Fibroblast of villous mesenchyme (primary cell): Measurements from ENCODE around the gene AKAP1. TPM values are rescaled to one million over a fixed set of nuclear protein-coding genes. Genes with fewer than 3 reads are reported as not detected.

Experiments
- DNase-seq: peaks from one replicate; pipeline ENCODE4 v3.0.0-alpha.2; 2010; ENCODE audit warnings: low read depth
- H3K4me3 ChIP-seq: 2 replicates; pipeline ENCODE4 v1.5.1; 2011; ENCODE audit warnings: low read depth, mild to moderate bottlenecking, low read length
- CTCF ChIP-seq: IDR thresholded peaks from 2 replicates; pipeline ENCODE4 v1.5.1; 2012; ENCODE audit warnings: low read depth, mild to moderate bottlenecking, low read length; ENCODE audit not compliant: insufficient read depth
- total RNA-seq: library from RNA; depleted of rRNA; stranded (reverse); fragments of >200 nt; gene quantifications from 2 replicates; pipeline ENCODE4 v1.2.3, GENCODE V29; 2012

AKAP1 gene
- total RNA-seq, 1 donor, result 18.1 TPM

- TF ChIP-seq CTCF, result no peak
- no peak for DNase-seq
- H3K4me3 ChIP-seq, result no peak overlapping the region
These were observed 81.8 kb downstream of the AKAP1 start for GRCh38 chr17:57166803-57167202.

GRCh38 chr17:57168695-57169094 lies 83.6 kb downstream of the AKAP1 start:
- H3K4me3 ChIP-seq, result no peak overlapping the region
- no peak for DNase-seq
- TF ChIP-seq CTCF, result no peak

GRCh38 chr17:57170866-57171265 lies 85.8 kb downstream of the AKAP1 start:
- H3K4me3 ChIP-seq, result no peak overlapping the region
- DNase-seq, result no peak
- no peak for TF ChIP-seq CTCF

Other genes with a start within 250 kb of the AKAP1 start
- 21.9 and 28.9 TPM in 2 replicates for gene TRIM25, start 171.2 kb upstream of the AKAP1 start, total RNA-seq
- gene COIL, start 124.2 kb upstream of the AKAP1 start, total RNA-seq, result 10.6 and 17.7 TPM in 2 replicates
- 33.2 and 36.7 TPM in 2 replicates for gene SCPEP1, start 107.1 kb upstream of the AKAP1 start, total RNA-seq
- gene MSI2, start 171.3 kb downstream of the AKAP1 start, total RNA-seq, result 25.4 and 50.1 TPM in 2 replicates